ENCODE data around the gene CFHR5.

DNA sequence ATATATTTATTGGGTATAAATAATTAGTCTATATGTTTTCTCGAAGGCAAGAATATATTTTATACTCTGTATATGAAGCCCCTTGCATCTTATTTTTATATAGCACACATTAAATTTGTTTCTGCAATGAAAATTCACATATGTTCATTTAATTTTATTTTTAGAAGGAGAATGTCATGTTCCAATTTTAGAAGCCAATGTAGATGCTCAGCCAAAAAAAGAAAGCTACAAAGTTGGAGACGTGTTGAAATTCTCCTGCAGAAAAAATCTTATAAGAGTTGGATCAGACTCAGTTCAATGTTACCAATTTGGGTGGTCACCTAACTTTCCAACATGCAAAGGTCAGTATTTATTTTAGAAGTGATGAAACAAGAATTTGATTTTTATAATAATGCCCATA, 16.6 kb downstream of the CFHR5 start:
- TF ChIP-seq POLR2A (IDR thresholded peaks at IDR 0.05; ENCODE audit: low read depth, low read length) (no peak), BHLHE40 (IDR thresholded peaks at IDR 0.05; ENCODE audit: low read depth, low read length) (no peak), FOS (IDR thresholded peaks at IDR 0.05; ENCODE audit: low read depth, low read length) (no peak), RFX5 (IDR thresholded peaks at IDR 0.05; ENCODE audit: low read depth, low read length) (no peak), RCOR1 (IDR thresholded peaks at IDR 0.05; ENCODE audit: insufficient replicate concordance, low read length) (no peak), SMC3 (IDR thresholded peaks at IDR 0.05; ENCODE audit: low read depth, low read length) (no peak), CEBPB (IDR thresholded peaks at IDR 0.05; ENCODE audit: low read depth, low read length) (no peak), MAZ (IDR thresholded peaks at IDR 0.05; ENCODE audit: borderline replicate concordance, low read depth, low read length) (no peak), MAFK (IDR thresholded peaks at IDR 0.05; ENCODE audit: low read depth, low read length) (no peak), RAD21 (IDR thresholded peaks at IDR 0.05; ENCODE audit: low read length) (no peak), MXI1 (IDR thresholded peaks at IDR 0.05; ENCODE audit: borderline replicate concordance, low read depth, low read length) (no peak)
- TF ChIP-seq, protein P1, sequence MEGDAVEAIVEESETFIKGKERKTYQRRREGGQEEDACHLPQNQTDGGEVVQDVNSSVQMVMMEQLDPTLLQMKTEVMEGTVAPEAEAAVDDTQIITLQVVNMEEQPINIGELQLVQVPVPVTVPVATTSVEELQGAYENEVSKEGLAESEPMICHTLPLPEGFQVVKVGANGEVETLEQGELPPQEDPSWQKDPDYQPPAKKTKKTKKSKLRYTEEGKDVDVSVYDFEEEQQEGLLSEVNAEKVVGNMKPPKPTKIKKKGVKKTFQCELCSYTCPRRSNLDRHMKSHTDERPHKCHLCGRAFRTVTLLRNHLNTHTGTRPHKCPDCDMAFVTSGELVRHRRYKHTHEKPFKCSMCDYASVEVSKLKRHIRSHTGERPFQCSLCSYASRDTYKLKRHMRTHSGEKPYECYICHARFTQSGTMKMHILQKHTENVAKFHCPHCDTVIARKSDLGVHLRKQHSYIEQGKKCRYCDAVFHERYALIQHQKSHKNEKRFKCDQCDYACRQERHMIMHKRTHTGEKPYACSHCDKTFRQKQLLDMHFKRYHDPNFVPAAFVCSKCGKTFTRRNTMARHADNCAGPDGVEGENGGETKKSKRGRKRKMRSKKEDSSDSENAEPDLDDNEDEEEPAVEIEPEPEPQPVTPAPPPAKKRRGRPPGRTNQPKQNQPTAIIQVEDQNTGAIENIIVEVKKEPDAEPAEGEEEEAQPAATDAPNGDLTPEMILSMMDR (conservative IDR thresholded peaks at IDR 0.05; ENCODE audit: low read depth, low read length), result no peak
- TF ChIP-seq, protein P2, sequence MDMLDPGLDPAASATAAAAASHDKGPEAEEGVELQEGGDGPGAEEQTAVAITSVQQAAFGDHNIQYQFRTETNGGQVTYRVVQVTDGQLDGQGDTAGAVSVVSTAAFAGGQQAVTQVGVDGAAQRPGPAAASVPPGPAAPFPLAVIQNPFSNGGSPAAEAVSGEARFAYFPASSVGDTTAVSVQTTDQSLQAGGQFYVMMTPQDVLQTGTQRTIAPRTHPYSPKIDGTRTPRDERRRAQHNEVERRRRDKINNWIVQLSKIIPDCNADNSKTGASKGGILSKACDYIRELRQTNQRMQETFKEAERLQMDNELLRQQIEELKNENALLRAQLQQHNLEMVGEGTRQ (IDR thresholded peaks at IDR 0.05; ENCODE audit: low read depth, low read length), result no peak
